Middle frontal gyrus (tissue), 1 donor: Measurements from ENCODE around the gene CDCP2.
"Not testable (repeated sequence)": the region's sequence is repeated elsewhere in the genome, so short reads cannot be mapped to it uniquely, and the experiment has no call there.

Experiments
- DNase-seq: peaks from one replicate; pipeline ENCODE4 v3.0.0-alpha.2; 2015; ENCODE audit warnings: low spot score; ENCODE audit errors: extremely low spot score

CDCP2 gene

DNA sequence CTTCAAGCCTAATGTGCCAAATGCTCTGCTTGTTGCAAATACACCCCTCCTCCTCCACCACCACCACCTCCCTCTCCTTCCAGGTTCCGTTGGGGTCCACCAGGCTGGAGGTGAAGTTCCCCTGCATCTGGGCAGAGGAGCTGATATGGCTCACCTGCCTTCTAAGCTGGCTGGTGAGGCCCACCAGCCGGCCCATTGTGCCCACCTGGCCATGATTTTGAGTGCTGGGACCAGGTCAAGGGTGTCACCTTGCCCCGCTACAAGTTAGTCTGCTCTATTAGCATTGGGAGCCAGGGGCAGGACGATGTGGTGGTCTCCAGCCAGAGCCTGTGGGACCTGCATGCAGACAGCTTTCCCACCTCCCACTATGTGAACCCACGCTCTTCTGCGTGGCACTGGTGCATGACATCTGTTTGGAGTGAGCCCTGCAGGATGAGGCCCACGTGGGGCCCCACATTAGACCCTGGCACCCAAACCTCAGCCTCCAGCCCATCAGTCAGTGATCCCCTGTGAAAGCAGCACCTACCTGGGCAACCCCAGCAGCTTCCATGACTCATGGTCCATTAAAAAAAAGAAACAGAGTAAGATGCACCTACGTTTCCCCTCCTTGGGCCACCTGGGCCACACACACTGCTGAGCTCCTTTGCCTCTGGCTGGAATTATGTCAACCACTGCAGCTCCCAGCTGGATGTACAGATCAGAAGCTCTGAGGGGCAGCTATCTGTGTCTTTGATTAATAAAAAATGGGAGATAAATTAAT lies 15.6 kb upstream of the CDCP2 start:
- DNase-seq, result no peak

DNA sequence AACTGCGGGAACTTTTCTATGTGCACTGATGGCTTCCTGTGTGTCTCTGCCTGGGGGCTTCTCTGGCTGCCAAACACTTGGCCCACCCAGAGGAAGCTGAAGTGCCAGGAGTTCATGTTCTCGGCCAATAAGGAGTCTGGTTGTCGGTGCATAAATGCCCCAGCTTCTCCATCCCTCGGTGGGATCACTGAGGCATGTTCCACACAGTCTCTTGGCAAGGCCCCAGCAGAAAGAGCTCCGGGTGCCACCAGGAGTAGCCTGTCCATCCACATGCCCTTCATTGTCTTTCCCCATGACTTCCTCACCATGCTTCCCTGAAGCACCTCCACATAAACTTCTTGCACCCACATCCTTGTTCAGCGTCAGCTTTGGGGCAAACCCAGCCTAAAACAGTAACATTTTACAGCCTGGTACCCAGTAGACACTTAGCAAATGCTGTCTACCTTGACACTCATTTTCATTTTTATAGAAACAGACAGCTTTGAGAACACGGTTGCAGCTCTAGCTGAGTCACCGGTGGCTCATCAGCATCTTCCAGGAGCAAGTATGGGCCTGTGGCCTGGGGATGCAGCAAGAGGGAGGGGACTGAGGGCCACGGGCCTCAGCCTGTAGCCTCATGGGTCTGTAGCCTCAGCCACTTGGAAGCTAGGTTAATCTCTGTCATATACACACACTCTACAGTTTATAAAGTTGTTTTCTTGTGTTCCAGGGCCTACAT lies 14.8 kb upstream of the CDCP2 start:
- no peak for DNase-seq

DNA sequence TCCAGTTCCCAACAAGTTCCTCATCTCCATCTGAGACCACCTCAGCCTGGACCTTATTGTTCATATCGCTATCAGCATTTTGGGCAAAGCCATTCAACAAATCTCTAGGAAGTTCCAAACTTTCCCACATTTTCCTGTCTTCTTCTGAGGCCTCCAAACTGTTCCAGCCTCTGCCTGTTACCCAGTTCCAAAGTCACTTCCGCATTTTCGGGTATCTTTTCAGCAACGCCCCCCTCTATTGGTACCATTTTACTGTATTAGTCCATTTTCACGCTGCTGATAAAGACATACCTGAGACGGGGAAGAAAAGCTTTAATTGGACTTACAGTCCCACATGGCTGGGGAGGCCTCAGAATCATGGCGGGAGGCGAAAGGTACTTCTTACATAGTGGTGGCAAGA lies 13.6 kb upstream of the CDCP2 start:
- DNase-seq, result not testable (repeated sequence)

DNA sequence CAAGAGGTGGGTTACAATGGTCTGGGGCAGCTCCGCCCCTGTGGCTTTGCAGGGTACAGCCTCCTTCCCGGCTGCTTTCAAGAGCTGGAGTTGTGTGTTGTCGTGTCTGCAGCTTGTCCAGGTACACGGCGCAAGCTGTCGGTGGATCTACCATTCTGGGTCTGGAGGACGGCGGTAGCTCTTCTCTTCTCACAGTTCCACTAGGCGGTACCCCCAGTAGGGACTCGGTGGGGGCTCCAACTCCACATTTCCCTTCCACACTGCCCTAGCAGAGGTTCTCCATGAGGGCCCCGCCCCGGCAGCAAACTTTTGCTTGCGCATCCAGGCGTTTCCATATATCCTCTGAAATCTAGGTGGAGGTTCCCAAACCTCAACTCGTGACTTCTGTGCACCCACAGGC lies 12.3 kb upstream of the CDCP2 start:
- DNase-seq, result no peak

DNA sequence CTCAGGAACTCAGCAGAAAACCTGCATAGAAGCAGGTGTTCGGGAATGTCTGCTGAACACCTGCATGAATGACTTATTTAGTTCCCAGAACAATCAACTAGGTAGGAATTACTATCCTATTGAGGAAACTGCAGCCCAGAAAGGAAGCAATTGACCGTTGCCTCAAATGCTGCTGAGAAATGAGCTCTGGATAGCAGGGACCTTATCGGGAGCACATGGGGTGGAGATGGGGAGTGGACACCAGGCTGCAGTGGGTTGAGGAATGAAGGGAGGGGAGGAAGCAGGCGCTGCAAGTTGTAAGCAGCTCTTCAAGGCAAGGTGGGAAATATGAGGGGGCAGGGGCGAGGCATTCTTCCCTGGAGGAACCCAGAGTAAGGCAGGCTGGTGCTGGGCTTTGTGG lies 10.8 kb upstream of the CDCP2 start:
- DNase-seq, result no peak

DNA sequence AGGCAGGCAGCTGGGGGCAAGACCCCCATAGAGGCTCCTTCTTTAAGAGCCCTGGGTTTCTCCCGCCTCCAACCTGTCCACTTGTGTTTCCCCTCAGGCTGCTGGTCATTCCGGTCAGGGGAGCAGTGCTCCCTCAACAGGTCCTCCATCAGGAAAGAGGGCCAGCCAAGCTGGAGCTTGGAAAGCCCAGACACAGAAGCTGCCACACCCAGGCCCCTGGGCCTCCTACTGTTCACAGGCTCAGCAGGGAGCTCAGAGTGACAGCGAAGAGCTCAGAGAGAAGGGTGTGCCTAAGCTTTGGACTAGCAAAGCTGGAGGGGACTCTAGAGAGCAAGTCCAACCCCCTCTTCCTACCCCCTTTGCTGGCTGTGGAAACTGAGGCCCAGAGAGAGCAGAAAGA lies 10.3 kb upstream of the CDCP2 start:
- no peak for DNase-seq

DNA sequence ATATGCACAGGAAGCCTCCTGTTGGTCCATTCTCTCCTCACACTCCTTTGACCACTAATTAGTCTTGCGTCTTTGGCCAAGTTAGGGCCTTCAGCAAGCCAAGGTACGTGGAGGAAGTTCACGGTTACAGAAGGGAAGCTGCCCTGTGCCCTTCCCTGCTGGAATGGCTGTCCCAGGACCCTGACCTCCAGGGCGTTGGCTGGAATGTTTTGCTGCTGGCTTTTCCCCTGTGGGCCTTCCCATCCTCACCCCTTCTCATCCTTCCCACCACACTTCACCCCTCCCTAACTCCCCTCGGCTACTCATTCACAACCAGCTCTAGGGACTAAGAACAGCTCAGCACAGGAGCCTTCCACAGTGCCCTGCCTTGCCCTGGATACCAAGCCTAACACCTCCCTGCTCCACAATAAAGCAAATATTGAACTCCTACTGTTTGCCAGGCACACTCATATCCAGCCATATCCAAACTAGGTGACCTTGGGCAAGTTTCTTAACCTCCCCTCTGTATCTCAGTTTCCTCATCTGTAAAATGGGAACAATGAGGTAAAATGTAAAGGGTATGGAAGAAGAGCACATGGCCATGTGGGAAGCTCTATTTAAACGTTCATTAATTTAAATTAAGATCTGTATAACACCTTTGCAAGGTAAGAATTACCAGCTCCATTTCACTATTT lies 8.8 kb upstream of the CDCP2 start:
- no peak for DNase-seq

DNA sequence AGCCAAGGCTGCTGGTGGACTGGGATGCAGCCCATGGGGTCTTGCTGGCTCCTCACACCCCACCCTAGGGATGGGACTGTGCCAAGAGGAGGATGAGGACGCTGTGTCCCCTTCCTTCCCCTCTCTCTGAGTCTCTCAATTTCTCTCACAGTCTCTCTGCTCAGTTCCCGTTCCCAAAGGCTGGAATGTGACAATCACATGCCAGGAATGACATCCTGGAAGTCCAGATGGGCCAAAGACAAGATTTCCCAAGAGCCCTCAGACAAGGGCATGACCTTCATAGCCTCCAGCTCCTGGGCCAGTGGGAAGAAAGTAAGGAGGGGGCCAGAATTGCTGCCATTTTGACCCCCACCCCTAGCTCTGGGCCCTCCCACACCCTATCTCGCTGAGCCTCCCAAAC lies 7.6 kb upstream of the CDCP2 start:
- no peak for DNase-seq

DNA sequence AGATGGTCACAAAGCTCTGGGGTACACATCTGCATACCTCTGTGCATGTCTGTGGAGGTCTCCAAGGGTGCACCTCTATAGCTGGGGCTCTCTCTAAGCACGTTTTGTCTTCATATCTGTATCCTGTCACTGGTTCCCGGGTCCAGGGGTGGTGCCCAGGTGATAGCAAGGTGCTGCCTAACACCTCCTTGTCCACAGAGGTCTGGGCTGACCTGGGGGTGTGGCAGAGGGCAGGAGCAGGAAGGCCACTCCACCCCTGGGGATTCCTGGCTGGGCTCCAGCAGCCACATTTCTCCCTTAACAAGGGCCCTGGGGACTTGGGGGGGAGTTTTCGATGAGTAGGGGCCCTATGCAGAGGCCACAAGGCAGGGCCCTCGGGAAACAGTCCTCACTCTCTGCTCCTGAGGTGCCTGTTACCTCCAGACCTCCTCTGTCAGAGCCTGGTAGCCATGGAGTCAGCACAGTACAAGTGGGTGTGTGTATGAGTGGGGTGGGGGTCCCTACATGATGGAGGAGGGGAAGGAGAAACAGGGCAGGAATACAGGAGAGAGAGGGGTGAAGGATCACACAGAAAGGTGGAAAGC lies 7.0 kb upstream of the CDCP2 start:
- DNase-seq, result no peak

DNA sequence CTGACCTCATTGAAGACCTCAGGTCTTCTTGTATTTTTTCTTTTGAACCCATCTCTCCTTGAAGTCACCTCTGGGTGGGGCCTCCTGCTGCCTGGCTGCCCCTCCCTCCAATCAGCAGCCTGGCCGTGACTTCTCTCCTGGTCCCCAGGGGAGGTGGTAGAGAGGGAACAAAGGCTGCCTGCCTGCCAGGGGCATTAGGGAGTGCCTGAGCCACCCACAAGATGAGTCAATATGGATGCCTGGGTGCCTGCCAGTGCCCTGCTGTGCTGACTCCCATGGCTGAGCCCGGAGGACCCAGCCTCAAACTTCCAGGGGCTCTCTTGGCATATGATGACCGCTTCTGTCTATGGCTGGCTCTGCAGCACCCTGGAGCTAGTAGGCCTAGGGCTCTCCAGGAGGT lies 5.3 kb upstream of the CDCP2 start:
- DNase-seq, result no peak

DNA sequence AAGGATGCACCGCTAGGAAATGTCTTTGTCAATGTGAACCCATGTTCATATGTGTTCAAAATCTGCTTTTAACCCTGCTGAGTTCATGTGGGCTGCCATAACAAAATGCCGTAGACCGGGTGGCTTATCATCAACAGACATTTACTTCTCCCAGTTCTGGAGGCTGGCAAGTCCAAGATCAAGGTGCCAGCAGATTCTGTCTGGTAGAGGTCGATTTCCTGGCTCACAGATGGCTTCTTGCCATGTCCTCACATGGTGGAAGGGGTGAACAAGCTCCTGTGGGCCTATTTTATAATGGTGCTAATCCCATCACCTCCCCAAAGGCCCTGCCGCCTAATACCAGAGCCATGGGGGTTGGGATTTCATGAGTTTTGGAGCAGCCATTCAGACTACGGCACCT lies 4.6 kb upstream of the CDCP2 start:
- no peak for DNase-seq

DNA sequence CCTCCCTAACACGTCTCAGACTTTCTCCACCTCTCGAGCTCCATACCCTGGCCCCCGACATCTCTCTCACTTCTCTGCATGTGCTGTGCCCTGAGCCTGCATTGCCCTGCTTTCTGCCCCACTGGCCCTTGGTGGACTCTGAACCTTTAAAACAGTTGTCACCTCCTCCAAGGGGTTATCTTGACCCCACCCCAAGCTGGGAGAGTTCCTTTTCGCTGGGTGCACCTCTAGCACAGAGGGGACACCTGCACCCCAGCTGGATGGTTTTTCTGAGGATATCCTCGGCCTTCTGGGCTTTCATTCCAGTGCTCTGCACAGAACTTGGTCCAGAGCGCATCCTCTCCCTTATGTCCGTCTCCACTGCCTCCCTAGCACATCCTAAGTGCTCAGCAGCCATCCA lies 4.2 kb upstream of the CDCP2 start:
- DNase-seq, result no peak

DNA sequence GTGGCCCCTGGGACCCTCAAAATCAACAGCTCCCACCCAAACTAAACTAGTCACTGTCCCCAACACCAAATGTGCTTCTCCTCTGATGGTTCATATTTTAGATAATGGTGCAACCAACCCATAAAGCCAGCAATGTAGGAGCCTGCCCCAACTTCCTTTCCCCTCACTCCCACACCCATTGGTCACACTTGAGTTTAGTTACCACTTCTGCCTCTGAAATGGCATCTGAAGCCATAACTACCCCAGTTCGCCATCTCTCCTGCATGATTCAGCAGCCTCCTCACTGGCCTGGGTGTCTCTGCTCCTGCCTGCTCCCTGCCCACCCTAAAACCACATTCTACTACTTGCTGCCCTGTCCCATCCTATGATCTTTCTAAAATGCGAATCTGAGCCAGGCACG lies 3.4 kb upstream of the CDCP2 start:
- no peak for DNase-seq

DNA sequence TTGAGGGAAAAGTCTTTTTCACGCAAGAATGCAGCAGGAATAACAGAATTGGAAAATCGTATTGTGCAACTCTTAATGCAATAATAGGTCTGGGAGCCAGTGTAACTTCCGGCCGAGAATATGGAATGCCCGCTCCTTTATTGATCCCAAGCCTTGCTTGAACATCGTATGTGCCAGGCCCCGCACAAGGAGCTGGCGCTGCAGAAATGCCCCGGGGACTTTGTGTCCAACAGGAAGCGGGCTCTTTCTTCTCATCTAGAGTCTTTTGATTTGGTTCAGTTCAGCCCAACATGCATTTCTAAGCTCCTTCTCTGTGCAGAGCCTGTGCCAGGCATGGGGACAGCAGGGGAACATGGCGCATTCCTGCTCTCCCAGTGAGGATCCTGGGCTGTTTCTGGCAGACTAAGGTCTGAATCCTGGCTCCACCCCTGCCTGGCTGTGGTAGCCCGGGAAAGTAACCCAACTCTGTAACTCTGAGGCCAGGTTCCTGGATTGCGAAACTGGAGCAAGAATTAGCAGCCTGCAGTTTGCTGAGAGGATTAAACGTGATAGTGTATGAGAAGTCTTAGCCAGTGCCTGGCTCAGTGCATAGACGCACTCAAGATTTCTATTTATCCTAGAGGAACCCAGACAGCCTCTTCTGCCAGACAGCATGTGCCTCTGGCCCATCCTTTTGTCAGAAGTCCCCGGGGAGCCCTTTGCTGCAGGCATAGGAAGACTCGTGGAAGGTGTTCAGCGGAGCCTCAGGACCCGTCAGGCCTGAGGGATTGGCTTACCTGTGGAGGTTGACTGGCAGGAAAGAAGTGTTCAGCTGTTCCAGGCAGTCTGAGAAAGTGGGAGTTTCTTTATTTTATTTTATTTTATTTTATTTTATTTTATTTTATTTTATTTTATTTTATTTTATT lies 987 bp upstream of the CDCP2 start:
- DNase-seq, result no peak

DNA sequence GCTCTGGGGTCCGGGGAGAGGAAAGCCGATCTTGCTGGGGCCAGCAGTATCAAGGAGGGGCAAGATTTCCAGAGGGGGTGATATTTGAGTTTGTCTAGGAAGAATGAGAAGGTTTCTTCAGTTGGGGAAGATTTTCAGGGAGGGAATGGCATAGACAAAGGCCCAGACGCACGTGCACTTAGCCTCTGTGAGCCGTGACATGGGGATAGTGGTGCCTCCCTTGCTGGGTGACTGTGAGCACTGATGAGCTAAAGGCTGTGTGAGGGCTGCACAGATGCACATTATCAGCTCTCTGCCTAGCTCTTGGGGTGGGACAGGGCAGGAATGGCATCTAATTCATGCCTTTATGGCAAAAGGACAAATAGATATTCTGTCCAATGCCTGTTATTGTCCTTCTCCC lies 1.8 kb downstream of the CDCP2 start:
- DNase-seq, result no peak

DNA sequence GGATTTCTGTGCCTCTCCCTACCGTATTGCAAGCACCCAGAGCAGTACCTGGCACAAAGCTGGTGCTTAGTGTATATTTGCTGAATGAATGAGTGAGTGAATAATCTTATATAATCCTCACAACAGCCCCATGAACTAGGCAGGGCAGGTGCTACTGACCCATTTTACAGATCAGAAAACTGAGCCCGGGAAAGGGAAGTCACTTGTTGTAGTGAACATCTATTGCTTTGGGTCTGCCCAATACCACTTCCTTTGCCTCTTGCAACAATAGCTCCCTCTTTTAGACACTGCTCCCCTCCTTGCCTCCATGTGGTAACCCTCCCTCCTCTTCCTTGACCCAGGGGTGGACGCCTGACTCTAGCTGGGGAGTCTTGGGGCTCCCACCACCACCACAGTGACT lies 3.1 kb downstream of the CDCP2 start:
- no peak for DNase-seq

DNA sequence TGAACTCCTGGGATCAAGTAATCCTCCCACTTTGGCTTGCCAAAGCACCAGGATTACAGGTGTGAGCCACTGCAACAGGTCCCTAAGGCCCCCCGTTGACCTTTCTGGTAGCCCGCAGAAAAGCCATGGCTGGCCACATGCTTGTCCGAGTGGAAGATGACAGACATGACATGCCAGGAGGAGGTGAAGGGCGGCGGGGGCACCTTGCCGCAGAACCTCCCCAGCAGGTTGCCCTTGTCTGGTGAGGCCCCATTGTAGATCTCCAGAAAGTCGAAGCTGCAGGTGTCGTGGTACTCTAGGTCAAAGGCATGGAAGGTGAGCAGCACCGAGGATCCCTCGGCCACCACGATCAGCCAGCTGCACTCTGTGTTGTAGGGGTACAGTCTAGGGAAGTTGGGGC lies 8.4 kb downstream of the CDCP2 start:
- no peak for DNase-seq

DNA sequence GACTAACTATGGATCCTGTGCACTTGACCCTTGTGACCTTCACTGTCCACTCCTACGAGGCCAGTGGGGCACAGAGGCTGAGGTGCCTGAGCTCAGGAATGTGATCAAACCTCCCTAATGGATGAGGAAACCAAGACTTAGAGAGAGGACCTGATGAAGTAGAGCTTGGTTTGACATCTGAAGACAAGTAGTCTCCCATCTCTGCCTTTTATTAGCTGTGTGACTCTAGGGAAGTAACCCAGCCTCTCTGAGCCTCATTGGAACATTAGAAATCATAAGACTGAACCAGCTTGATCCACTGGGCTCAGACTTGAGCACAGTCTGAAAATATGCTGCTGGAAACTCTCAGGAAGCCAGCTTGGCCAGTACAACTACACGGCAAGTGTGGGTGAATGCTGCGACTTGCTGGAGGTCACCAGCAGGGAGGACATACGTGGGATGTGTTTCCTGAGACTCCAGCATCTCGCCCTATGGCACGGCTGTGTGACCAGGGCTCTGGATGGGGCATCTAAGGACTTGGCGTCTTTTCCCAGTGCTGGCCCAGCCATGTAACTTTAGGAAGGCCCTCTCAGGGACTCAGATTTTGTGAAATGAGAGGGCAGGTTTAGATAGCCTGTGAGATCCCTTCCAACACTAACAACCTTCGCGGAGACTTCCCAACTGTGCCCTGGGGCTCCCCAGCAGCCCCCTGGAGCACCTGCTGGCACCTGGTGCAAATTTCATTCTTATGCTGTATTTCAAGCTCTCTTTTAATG lies 10.5 kb downstream of the CDCP2 start:
- no peak for DNase-seq

DNA sequence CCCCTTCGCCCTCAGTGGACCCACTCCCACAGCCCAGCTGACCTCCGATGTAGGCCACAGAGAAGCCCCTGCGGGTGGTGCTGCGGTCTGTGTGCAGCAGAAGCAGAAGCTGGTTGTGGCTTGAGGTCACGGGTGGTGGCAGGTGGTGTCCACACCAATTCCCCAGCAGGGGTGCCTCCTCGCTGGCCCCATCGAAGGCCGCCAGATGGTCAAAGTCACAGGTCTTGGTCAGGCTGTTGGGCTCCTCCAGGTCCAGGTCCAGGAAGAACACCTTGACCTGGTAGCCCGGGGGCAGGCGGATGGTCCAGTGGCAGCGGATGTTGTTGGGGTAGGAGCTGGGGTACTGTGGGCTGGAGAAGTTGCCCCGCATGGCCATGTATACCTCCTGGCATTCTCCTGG lies 13.1 kb downstream of the CDCP2 start:
- no peak for DNase-seq

DNA sequence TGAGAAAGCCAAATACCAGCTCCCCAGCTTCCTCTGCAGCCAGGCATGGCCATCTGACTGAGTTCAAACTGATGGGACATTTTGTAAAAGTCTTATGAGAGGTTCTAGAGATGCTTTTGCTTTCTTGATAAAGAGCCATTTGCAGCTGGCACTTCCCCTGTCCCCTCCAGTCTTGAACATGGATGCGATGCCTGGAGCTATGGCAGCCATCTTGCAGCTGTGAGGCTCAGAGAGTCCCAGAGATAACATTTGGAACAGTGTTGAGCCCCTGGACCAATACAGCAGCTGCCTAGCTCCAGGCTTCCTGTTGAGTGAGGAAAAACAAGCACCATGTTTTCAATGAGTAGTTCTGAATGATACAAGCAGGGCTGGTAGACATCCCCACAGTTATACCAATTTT lies 13.8 kb downstream of the CDCP2 start:
- DNase-seq, result no peak
